HUDEP-2 (cell line): ENCODE data around the gene C1orf115.
A peak's percentile ranks its signal among the peaks of the same experiment; 100 is the strongest.
"Not testable (repeated sequence)": the region's sequence is repeated elsewhere in the genome, so short reads cannot be mapped to it uniquely, and the experiment has no call there.

Source experiments
- DNase-seq, 76 experiments: peaks; one replicate each; lab custom pipeline; 2025; ENCODE audit not compliant: unreplicated experiment in 76 of 76; lab: John Stamatoyannopoulos, UW

C1orf115 gene

DNA sequence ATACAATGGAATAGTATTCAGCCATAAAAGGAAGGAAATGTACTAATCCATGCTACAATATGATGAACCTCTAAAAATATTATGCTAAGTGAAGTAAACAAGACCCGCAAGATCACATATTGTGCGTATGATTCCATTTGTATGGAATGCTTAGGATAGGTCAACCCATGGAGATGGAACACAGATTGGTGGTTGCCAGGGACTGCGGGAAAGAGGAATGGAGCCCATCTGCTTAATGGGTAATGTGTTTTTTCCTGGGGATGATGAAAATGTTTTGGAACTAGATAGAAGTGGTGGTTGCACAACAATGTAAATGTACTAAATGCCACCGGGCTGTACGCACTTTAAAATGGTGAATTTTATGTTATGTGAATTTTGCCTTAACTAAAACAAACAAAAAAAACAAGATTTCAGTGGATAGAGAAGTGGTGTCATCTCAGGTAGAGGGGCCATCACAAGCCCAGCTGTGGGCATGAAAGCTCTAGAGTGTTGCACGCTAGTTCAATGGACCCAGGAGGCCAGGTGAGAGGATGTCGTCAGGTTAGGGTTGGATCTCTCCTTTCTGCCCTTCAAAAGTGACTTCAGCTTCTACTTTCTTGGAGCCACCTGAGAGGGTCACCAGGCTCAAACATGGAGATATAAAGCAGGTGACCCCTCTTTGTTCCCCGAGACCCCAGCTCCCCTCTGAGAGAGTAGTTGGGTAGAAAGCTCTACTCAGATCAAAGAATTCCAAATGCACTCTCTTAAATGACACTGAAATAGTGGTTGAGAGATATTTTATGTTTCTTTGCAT, 2.5 kb downstream of the C1orf115 start:
- DNase-seq, result no peak

GRCh38 chr1:220694866-220695382, 4.8 kb downstream of the C1orf115 start:
- DNase-seq, result no peak

GRCh38 chr1:220695426-220695825, 5.3 kb downstream of the C1orf115 start:
- DNase-seq, result no peak

GRCh38 chr1:220696226-220696862, 6.2 kb downstream of the C1orf115 start:
- DNase-seq, result no peak

- peak in 1 of 76 experiments; percentile 12 for DNase-seq
Measured at GRCh38 chr1:220696863-220697231, 6.7 kb downstream of the C1orf115 start.

- DNase-seq, result no peak
Measured at GRCh38 chr1:220697326-220697725, 7.2 kb downstream of the C1orf115 start.

- DNase-seq, result no peak
Measured at GRCh38 chr1:220698607-220699016, 8.4 kb downstream of the C1orf115 start.

DNA sequence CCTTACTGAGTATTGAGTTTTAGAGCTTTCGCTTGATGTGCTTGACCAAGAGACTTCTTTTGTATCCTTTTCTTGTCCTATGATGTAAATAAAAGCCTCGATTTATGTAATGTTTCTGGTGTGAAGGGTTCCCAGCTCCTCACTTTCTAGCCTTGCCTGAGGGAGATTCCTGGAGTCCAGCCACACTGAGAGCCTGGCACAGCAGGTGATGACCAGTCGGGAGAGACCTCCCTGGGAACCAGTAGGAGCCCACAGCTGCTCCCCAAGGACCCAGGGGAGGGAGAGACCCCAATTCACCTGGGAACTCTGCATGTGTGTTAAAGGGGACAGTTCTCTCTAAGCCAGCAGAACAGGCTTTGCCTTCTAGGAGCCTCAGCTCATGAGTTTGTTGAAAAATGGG, 8.9 kb downstream of the C1orf115 start:
- DNase-seq, result no peak

DNA sequence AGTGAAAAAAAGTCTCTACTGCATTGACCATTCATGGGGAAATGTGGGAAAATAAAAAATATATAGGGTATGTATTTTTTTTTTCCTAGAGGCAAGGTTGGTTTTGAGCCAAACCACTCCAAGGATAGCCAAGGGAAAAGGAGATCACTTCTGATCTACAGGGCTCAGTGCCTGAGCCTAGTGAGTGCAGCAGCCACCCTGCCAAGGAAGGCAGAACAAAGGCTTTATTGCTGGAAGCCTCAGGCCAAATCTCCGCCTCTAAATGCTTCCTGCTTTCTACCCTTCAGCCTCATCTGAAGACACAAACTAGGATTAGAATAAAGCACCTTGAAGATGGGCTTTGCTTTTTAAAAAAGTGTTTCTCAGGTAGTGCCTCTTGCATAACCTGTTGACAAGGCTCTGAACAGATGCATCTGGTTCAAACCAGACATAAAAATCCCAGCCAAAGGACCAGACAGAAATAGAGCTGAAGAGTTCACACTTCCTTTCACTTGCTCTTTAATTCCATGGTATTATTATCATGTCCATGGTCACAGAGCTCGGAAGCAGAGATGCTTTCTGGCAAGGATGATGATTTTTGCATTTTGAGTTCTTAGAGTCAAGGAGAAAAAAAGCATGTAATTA, 10.5 kb downstream of the C1orf115 start:
- DNase-seq, result no peak

DNA sequence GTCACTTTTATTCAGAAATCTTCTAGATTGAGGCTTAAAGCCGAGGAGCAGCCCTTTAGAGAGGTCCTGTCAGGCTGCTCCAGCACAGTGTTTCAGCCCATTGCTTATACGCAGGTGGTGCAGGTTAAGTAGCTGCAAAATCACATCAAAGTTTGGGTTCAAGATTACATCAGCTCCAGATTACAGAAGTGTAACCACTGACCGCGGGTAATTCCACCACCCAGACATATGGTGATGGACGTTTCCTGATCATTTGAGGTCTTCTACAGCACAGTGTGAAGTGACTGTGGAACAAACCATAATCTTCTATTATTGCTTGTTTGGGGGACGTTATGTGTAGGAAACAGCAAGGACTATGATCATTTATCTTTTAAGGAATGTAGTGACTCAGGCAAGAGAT, 11.8 kb downstream of the C1orf115 start:
- no peak for DNase-seq

- DNase-seq, result no peak
Measured at GRCh38 chr1:220702733-220703270, 12.6 kb downstream of the C1orf115 start.

- no peak for DNase-seq
Measured at GRCh38 chr1:220703305-220703704, 13.1 kb downstream of the C1orf115 start.

GRCh38 chr1:220705782-220706181, 15.6 kb downstream of the C1orf115 start:
- DNase-seq, result no peak

DNA sequence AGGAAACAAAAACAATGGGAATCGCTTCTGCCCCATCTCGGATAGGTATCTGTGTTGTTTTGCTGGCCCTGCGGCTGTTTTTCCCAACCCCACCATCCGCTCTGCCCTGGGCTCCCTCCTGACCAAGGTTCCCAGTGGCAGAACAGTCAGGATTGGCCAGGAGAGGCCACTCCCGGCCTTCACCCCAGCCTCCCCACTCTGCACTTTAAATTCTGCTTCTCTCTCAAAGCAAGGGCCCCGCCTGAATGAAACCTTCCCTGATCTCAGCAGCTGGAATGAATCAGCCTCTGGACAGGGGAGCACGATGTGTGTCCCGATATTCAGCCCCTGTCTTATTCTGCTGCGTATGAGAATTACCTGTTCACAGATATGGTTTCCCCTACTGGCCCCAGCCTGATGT, 16.3 kb downstream of the C1orf115 start:
- DNase-seq, result no peak

DNA sequence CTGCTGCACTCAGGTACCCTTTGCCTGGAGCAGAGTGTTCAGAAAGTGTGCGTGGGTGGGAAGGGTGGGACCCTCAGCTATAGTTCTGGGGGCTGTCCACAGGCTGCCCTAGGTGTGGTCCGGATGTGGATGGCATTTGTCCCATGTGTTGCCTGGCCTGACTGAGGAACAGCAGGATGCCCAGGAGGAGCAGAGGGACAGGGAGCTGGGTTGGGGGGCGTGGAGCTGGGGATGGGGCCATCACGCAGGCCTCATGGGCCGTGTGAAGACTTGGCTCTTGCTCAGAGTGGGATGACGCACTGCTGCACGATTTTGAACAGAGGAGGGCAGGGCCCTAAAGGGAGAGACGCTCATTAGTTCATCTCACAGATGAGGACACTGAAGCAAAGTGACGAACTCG, 17.0 kb downstream of the C1orf115 start:
- DNase-seq, result no peak

- no peak for DNase-seq
Measured at GRCh38 chr1:220708244-220708643, 18.1 kb downstream of the C1orf115 start.

DNA sequence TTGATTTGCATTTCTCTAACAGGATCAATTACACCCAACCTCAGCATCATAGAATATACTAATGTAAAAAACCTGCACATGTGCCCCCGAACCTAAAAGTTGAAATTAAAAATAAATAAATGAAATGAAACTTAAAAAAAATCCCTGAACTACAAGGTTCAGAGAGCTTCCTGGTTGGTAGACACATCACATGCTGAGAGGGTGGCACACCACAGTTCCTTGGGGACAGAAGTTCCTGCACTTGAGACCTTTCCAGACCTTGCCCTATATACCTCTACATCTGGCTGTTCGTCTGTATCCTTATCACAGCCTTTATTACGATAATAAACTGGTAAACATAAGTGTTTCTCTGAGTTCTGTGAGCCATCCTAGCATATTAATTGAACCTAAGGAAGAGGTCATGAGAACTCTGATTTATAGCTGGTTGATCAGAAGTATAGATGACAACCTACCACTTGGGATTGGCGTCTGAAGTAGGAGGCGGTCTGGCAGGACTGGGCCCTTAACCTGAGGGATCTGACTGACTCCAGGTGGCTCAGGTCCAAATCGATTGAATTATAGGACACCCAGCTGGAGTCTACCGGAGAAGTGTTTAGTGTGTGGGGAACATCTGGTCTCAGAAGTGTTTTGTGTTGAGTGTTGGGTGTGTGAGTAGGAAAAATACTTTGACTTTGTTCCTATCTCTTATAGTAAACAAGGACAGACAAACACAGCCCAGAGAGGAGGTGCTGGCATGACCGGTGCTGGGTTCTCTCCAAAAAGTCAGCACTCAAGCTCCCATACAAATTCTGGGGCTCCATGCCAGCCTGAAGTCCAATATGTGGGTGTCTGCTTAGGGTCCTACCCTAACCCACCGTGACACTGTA, 19.0 kb downstream of the C1orf115 start:
- DNase-seq, result no peak

- no peak for DNase-seq
Measured at GRCh38 chr1:220710333-220710732, 20.2 kb downstream of the C1orf115 start.

GRCh38 chr1:220711056-220711809, 21.1 kb downstream of the C1orf115 start:
- no peak for DNase-seq

DNA sequence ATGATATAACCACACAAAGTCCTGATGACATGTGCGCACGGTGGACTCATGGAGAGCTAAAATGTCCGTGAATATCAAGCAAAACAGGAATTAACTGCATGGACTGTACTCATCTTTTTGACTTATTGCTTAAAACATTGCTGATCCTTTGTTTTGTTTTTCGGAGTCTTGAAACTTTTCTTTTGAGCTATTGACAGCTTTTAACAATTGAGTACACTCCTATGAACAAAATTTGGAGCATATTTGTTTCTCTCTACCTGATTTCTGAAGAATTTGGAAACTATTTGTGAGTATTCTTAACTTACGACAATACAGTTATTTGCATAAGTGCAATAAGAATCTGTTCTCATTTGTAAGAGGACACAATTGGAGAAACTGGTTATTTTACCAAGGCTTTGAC, 25.8 kb downstream of the C1orf115 start:
- DNase-seq, result not testable (repeated sequence)
